Raji (cell line): ENCODE results near the gene RPEL1.
"Not testable (repeated sequence)": the region's sequence is repeated elsewhere in the genome, so short reads cannot be mapped to it uniquely, and the experiment has no call there.

Source experiments
- POLR2A ChIP-seq: IDR thresholded peaks from 2 replicates; pipeline ENCODE4 v1.6.1; 2011; ENCODE audit warnings: low read depth, low read length, control low read depth; ENCODE audit not compliant: insufficient read depth

Gene RPEL1

GRCh38 chr10:103245587-103245986, at the start of gene RPEL1:
Gene RPEL1, plus strand, starts transcription at chr10:103245887. Its CDS starts 110 bp downstream, at chr10:103245997.
- TF ChIP-seq POLR2A: not testable (repeated sequence)

GRCh38 chr10:103196516-103196915, 49.2 kb upstream of the RPEL1 start:
- TF ChIP-seq POLR2A: no peak

- TF ChIP-seq POLR2A: no peak
Measured at GRCh38 chr10:103197174-103197573, 48.5 kb upstream of the RPEL1 start.

GRCh38 chr10:103197903-103198302, 47.8 kb upstream of the RPEL1 start:
- no peak for TF ChIP-seq POLR2A

- no peak for TF ChIP-seq POLR2A
Measured at GRCh38 chr10:103198648-103199047, 47.0 kb upstream of the RPEL1 start.

- no peak for TF ChIP-seq POLR2A
Measured at GRCh38 chr10:103199488-103199887, 46.2 kb upstream of the RPEL1 start.

GRCh38 chr10:103202319-103202718, 43.4 kb upstream of the RPEL1 start:
- no peak for TF ChIP-seq POLR2A

GRCh38 chr10:103203466-103203865, 42.2 kb upstream of the RPEL1 start:
- no peak for TF ChIP-seq POLR2A

GRCh38 chr10:103204353-103205255, 41.1 kb upstream of the RPEL1 start:
- no peak for TF ChIP-seq POLR2A

GRCh38 chr10:103207141-103207540, 38.5 kb upstream of the RPEL1 start:
- TF ChIP-seq POLR2A: no peak

GRCh38 chr10:103215601-103216000, 30.1 kb upstream of the RPEL1 start:
- no peak for TF ChIP-seq POLR2A

GRCh38 chr10:103224133-103224532, 21.6 kb upstream of the RPEL1 start:
- no peak for TF ChIP-seq POLR2A

GRCh38 chr10:103225939-103226338, 19.7 kb upstream of the RPEL1 start:
- no peak for TF ChIP-seq POLR2A

GRCh38 chr10:103227416-103227815, 18.3 kb upstream of the RPEL1 start:
- TF ChIP-seq POLR2A: no peak

- no peak for TF ChIP-seq POLR2A
Measured at GRCh38 chr10:103231047-103231551, 14.6 kb upstream of the RPEL1 start.

- TF ChIP-seq POLR2A: no peak
Measured at GRCh38 chr10:103232131-103232673, 13.5 kb upstream of the RPEL1 start.
